HG03025 (cell line): ENCODE measurements around the gene CLMP.
"Not testable (repeated sequence)": the region's sequence is repeated elsewhere in the genome, so short reads cannot be mapped to it uniquely, and the experiment has no call there.

Experiments
- ATAC-seq: cut with Tn5 transposase; IDR thresholded peaks from one replicate; pipeline ENCODE4 v1.9.1; 2021; ENCODE audit warnings: mild to moderate bottlenecking, moderate library complexity; ENCODE audit not compliant: unreplicated experiment, low FRiP score

The CLMP gene

DNA sequence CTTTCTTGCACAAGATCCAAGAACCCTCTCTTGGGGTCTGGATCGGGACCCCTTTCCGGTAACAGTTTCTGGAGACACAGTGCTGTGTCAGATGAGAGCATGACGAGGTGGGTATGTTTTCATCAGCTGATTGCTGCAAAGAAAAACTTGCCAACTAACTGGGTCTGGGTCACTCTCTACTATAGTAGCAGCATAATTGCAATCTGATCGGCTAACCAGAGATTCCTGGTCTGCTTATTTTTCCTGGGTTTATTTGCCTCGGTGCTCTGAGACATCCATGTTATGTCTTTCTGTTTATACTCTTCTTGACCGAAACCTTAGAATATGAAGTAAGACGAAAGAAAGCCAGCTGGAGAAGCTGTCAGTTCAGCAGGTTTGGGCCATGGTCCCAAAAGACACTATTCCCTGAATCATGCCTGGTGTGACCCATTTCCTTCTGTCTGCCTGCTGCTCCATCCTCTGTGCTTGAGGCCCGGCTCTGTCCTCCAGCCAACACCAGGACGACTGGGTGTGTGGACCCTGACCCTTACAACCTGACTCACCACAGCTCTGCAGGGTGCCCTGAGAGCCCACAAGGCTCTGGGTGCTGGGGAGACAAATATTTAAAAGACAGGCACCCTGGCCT is 24.1 kb upstream of the CLMP start:
- ATAC-seq = no peak

DNA sequence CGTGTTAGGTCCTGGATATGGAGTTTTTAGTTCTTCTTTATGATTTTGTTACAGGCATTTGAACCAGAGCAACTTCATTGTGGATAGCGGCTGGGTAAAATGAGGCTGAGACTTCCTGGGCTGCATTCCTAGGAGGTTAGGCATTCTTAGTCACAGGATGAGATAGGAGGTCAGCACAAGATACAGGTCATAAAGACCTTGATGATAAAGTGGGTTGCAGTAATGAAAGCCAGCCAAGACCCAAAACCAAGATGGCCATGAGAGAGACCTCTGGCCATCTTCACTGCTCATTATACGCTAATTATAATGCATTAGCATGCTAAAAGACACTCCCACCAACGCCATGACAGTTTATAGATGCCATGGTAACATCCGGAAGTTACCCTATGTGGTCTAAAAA is 23.4 kb upstream of the CLMP start:
- ATAC-seq = no peak

DNA sequence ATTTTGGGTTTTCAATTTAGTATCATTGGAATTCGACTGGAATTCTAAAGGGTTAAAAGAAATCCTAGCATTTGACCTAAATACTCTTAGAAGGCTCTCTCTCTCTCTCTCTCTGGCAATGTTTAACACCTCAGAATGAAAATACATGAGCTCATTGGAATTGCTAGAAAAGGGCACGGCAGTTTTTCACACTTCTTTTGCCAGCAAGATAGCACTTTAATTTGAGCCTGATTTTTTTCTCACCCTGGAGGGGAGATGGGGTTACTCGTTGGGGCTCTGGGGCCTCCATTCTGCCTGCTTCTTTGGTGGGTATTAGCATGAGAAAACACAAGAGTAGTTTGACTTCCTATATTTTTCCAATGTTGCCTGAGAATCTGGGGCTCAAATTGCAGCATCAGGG is 22.8 kb upstream of the CLMP start:
- no peak for ATAC-seq

DNA sequence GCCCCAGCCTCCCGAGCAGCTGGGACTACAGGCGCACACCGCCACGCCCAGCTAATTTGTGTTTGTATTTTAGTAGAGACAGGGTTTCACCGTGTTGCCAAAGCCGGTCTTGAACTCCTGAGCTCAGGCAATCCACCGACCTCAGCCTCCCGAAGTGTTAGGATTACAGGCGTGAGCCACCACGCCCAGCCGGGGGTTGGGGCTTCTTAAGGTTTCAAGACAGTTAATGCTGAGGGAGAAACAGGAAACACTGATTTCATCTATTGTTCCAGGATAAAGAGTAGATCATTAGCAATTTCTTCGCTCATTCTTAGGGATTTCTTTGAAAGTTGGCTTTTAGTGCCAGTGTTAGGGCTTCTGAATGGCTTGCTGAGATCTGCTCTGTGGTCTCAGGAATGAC is 21.2 kb upstream of the CLMP start:
- ATAC-seq = no peak

DNA sequence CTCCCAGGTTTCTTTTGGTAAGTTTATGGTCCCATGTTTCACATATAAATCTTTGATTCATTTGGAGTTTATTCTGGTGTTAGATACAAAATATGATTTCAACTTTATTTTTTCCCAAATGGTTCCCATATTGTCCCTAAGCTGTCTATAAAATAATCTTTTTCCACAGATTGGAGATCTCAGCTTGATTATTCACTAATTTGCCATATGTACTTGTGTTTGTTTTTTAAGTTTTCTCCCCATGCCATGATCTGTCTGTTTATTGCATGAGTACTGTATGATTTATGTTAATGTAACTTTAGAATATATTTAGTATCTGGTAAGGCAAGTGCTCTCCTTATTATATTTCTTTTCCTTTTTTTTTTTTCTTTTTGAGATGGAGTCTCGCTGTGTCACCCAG is 19.9 kb upstream of the CLMP start:
- no peak for ATAC-seq

DNA sequence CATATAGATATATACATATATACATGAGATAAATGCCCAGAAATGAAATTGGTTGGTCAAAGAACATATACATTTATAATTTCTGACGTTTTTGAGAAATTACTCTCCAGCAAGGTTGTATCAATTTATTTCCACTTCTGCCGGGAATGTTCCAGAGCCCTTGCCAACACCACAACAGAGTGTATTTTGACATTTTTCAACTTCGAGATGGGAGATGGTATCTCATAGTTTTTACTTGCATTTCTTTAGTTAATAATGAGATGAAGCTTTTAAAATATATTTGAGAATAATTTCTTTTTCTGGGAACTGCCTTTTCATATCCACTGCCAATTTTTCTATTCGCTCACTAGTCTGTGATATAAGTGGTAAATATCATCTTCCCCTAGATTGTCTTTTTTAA is 19.3 kb upstream of the CLMP start:
- ATAC-seq = no peak

DNA sequence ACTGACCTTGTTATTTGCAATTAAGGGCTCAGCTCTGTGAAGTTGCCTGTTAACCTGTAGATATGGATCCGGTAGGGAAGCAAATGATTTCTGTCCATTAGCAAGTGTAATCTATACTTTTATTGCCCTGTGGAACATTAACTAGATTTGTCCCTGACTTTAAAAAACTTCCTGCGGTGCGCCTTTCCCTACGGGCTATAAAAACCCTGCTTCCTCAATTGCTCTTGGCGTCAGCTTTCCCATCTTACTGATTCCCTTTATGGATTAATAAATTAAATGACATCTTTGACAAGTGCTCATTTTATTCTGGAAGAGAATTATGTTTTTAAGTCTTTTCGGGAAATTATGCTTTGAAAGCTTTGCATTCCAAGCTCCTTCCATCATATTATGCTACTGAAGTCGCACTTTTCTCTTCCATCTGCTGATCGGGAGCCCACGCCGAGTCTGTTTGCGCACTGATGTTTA is 18.3 kb upstream of the CLMP start:
- no peak for ATAC-seq

DNA sequence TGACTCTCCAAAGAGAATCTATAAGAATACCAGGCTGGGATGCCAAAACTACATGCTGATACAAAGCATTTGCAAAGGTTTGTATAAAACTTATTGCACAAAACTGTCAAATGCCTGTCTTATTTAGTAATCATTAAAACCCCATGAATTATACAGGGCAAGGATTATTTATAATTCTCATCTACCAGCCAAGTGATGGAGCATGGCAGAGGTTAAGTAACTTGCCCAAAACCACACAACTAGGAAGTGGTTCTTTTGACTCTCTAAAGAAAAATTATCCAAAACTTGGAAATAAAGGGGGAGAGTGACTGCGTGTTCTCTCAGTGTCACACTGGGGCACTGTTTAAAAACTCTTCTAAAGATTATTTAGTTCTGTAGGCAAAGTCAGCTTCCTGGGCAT is 17.4 kb upstream of the CLMP start:
- ATAC-seq = no peak

DNA sequence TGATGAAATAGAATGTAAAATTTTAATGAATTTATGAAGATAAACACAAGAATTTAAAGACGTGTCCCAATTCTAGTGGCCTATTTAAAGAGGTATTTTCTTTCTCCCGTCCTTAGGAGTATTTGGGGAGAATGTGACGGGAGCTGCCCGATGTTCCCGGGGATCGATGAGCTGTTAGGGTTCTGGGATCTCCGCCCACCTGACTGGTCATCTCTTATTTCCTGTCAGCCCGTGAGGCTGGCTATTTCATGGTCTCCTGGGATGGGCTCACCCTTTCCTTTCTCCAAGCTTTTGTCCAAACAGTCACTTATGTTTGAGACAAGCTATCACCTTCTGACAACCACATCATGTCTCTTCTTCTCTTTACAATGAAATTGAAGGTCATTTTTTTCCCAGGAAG is 16.9 kb upstream of the CLMP start:
- ATAC-seq = no peak

DNA sequence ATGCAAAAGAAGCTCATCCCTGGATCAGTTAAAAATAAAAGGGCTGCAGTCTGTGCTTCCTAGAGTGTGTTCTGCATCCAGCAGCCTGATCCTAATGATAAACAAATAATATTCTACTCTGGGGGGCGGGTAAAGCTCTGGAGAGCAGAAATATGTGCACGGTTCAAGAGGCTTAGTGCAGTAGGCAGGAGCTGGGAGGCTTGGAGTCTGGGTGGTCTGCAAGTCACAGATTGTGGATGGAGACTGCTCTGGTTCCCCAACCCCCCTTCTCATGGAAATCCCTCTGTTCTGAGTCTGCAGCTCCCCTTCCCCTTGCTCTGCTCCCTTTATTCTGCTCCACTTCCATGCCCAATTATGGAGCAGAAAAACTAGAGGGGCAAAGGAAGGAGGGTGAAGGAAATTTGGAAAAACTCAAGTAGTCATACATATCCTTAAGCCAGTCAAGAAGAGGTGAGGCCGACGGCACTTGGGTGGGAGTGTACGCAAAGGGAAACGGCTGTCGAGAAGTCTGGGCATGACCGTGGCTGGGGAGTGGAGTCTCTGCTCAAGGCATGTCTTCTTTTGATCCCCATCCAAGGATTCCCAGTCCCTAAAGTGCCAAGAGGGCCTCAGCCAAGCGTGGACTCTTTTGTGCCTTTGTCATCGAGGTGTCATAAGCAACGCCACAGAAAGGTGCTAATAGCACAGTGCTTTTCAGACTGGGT is 16.3 kb upstream of the CLMP start:
- ATAC-seq = no peak

DNA sequence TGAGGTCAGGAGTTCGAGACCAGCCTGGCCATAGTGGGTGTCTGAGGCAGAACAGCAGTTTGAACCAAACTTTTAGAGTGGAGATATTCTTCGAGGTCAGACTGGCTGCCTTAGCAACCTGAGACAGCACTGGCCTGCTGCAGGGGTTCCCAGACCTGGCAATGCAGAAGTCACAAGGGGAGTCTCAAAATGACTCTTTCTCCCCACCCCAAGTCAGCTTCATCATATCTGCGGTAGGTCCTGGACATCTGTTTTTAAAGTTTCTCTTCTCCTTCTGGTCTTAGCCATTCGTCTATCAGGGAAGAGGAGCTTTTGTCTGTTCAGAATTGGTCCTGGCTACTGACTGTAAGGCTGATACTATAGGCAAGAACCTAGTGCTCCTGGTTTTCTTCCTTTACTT is 14.5 kb upstream of the CLMP start:
- no peak for ATAC-seq

DNA sequence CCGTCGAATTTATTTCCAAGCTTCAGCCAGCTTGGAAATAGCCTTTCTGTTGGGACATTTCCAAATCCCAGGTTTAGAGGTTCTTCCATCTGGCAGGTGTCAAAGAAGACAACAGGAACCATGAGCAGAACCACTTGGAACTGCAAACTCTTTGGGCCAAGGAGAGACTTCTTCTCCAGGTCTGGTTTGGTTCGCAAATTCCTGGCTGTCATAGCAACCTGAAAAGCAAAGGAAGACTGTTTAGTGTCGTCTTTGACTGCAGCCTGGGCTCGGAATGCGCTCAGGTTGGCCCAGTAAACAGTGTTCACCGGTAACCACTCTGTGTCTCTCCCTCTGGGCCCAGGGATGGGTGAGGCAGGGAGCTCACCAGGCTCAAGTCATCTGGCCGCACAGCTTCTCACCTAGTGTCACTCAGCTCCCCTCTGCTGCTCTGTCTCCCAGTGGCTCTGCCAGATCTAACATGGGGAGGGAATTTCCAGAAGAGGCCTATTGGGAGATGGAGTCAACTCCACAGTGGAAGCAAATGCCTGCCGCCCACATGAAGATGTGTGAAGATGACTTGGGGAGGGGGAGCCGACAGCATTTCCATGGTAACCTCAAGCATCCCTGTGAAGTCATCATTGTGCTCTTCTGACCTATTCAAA is 11.9 kb upstream of the CLMP start:
- ATAC-seq = no peak

DNA sequence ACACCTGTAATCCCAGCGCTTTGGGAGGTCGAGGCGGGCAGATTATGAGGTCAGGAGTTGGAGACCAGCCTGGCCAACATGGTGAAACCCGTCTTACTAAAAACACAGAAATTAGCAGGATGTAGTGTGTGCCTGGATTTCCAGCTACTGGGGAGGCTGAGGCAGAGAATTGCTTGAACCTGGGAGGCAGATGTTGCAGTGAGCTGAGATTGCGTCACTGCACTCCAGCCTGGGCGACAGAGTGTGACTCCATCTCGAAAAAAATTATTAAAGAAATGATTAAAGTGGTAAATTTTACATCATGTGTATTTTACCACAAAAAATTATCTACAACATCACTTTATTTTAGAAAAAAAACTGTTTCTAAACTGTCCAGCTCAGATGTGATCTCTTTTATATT is 11.0 kb upstream of the CLMP start:
- ATAC-seq = not testable (repeated sequence)

DNA sequence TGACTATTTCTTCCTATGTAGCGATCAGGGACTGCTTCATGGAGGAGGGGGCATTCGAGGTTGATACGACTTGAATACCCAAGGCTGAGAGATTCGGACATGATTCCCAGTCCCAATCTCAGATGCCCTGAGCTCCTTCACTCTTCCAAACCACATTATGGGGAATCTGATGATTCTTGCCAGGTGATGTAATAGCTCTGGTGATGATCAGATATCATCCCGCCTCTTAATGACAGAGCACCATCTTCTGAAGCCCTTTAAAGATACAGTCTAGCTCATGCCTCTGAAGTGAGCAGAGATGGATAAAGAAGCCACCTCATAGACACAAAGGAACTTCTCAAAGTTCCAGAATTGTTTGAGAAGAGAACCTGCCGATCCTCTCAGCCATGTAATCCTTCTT is 8.9 kb upstream of the CLMP start:
- ATAC-seq = no peak

DNA sequence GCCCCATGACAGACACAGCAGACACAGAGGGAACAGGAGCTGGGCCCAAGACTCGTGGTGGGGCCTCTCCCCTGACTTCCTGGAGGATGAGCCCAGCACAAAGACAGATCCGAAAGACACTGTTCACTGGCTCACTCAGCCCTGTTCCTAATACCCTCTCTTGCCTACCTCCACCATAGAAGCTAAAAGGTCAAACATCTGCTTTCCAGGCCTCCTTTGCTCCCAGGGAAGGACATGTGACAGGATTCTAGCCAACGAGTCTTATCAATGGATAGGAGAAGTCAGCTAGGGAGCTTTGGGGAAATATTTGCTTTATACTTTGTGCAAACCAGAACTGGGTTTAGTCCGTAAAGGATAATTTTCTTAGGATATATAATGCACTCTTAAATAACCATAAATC is 8.4 kb upstream of the CLMP start:
- ATAC-seq = no peak

DNA sequence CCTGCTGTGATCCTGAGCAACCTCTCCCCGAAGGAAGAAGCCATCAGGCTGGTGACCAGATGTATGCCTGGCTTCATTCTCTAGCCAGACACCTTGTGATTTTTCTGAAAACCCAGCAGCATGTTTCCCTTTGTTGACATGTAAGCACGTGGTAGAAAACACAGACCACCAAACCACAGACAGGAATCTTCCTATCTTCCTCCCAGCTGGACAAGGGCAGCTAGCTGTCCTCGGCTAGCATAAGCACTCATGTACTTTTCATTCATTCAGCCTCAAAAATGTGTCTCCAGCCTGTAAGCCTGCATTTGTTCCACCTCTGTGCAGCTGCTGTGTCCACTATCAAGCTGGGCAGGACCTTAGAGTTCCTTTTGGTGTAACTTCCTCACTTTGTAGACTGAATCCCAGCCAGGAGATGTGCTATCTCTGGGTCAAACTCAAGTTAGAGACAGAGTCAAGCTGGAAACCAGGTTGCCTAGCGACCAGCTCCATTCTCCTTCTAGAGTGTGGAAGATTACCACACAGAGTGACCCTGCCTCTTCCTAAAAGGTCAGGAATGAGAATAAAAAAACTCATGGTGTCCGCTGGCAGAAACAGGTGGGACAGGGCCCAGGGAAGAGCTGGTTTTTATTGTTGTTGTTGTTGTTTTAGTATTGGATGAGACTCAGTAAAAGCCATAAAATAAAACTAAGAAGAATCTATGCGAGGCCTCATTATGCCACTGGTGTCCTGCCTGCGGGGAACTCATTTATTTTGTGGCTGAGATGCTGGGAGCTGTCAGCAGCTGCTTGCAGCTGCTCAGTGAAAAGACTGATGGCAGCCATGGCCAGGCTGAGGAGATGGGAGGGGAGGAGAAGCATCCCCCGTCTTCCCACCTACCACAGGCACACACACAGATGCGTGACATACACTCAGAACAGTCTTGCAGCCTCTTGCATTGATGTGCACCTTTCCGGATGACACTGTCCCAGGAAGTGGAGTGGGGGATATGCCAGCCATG is 7.4 kb upstream of the CLMP start:
- ATAC-seq = no peak

DNA sequence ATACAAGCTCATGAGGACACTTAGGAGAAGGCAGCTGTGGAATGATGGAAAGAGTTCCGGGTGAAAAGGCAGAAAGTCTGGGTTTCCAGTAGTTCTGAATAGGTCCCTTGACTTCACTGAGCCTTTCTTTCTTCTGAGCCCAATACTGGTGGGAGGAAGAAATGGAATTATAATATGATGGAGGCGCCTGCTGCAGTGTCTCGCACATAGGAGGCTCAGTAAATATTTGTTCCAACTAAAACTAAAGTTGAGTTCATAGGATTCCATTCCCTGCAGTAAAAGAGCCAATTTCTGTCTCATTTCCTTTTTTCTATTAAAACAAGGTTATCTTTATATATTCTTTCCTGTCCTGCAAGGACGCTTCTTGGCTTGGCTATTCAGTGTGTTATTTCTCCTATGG is 5.2 kb upstream of the CLMP start:
- ATAC-seq = no peak

DNA sequence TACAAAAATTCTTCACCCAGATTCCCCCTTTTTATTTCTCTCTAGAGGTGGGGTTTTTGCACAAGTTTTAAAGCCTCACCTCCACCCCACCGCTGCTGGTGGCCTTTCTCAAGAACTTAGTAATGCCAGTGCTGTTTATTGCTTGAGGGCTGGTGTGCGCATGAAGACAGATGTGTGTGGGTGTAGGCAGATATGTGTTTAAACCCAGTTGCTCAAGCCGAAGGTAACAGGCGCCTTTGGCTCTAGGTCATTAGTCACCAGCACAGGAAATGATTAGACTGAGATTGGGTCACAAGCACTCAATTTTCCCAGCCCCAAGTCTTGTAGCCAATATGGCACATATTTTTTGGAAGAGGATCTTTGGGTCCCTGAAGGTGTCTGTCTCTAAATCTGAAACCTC is 2.7 kb upstream of the CLMP start:
- no peak for ATAC-seq

DNA sequence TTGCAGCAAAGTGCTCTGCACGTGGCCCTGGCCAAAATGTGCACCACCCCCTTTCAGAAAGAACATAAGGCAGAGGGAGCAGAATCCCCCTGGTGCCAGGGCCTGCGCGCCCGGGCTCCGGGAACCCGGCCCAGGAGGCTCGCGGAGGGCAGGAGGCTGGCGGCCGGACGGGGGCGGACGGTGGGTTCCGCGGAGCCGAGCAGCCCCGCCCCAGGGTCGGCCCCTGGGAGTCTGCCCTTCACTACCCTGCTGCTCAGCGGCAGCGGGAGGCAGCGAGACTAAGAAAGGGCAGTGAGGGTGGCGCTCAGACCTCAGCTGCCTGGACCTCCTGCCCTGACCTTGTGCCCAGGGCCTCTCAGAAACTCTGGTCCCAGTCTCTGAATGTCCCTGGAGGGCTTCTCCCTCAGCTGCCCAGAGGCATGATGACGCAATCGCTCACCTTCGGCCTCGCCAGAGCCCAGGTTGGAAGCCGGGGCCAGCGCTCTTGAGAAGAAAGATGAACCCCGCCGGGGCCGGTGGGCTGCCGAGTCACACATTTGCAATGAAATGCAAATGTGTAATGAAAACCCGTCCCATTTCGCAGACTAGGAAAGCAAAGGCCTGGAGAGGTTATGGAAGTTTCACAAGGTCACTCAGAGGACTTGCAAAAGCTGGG is 1.1 kb upstream of the CLMP start:
- ATAC-seq = no peak
